ENCODE measurements around the gene CRACR2A.

The CRACR2A gene

DNA sequence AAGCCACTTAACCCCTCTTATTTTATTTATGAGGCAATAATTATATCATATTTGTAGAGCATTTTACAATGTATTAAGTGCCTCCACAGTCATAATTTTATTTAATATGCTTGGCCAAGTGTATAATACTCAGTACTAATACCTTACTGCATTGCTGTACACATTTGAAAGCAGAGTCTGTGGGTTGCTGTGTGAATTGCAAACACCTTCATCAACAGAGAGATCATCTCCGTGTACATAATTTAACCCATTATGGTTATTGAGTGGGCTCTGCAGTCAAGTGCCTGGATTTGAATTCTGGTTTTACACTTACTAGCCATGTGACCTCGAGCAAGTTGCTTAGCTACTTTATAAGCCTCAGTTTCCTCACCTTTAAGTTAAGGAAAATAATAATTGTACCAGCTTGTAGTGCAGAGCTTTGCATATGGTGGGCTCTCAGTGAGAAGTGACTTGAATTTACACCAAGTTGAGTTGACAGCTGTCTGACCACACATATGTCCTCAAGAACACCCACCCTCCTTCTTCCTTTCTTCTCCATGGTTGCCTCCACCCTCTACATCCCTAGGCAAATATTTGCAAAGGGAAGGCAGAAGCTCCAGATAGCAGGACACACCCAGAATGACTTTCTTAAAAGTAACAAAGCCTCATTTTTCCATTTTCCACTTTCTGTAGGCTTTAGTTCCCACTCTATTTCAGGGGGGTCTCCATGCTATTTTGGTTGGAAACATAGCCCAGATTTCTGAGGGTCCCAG lies 12.3 kb downstream of the CRACR2A start:
- Mint-ChIP-seq H3K4me1 (no peaks in the 10 kb centered on the region), H3K27ac (no peak overlapping the region), H3K9me3 (no peaks in the 10 kb centered on the region), H3K4me3 (no peak overlapping the region), H3K27me3 (ENCODE audit: low read depth) (peaks cover 14% of the 10 kb centered on the region), H3K36me3 (ENCODE audit: low read depth) (no peaks in the 10 kb centered on the region)
- TF ChIP-seq, protein P1, sequence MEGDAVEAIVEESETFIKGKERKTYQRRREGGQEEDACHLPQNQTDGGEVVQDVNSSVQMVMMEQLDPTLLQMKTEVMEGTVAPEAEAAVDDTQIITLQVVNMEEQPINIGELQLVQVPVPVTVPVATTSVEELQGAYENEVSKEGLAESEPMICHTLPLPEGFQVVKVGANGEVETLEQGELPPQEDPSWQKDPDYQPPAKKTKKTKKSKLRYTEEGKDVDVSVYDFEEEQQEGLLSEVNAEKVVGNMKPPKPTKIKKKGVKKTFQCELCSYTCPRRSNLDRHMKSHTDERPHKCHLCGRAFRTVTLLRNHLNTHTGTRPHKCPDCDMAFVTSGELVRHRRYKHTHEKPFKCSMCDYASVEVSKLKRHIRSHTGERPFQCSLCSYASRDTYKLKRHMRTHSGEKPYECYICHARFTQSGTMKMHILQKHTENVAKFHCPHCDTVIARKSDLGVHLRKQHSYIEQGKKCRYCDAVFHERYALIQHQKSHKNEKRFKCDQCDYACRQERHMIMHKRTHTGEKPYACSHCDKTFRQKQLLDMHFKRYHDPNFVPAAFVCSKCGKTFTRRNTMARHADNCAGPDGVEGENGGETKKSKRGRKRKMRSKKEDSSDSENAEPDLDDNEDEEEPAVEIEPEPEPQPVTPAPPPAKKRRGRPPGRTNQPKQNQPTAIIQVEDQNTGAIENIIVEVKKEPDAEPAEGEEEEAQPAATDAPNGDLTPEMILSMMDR (IDR thresholded peaks at IDR 0.05; ENCODE audit: unreplicated experiment in 3 of 3): no peak

DNA sequence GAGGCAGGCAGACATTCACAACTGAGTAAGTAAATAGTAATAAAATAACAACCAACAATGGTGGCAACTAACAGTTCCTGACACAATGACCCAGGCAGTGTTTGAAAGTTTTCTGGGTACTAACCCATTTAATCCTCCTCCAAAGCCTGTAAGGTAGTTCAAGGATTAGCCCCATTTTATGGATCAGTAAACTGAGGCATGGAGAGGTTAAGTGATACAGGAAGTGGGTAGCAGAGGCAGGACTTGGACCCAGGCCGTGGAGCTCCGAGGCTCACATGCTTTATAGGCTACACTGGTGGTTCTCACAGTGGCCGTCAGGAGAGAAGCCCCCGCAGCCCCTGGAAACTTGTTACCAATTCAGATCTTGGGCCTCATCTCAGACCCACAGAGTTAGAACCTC lies 17.5 kb downstream of the CRACR2A start:
- no peaks in the 10 kb centered on the region for H3K9me3 Mint-ChIP-seq
- peaks cover 4% of the 10 kb centered on the region for H3K27me3 Mint-ChIP-seq (ENCODE audit: low read depth)
- H3K27ac Mint-ChIP-seq: no peak overlapping the region
- no peaks in the 10 kb centered on the region for H3K36me3 Mint-ChIP-seq (ENCODE audit: low read depth)
- no peak overlapping the region for H3K4me3 Mint-ChIP-seq
- TF ChIP-seq, protein P1 (IDR thresholded peaks at IDR 0.05; ENCODE audit: unreplicated experiment in 3 of 3): no peak
- no peaks in the 10 kb centered on the region for H3K4me1 Mint-ChIP-seq

DNA sequence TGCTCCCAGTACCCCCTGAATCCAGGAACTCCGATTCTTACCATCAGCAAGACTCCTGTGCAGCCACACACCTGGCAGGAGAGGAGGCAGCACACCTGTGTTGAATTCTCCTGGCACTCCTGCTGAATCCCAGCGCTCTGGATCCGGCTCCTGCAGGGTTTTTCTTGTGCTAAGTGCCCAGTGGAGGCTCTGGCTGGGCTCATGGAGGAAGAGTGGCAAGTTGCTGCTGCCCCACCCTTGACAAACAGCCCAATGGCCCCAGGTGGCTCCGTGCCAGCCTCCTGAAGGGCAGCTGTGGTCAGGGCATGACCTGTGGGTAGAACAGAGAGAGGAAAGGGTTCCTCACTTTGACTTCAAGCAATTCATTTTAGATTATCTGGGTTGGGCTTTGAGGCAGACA lies 20.0 kb downstream of the CRACR2A start:
- H3K9me3 Mint-ChIP-seq: no peaks in the 10 kb centered on the region
- TF ChIP-seq, protein P1 (IDR thresholded peaks at IDR 0.05; ENCODE audit: unreplicated experiment in 3 of 3): no peak
- H3K4me1 Mint-ChIP-seq: peaks cover 5% of the 10 kb centered on the region
- no peaks in the 10 kb centered on the region for H3K27me3 Mint-ChIP-seq (ENCODE audit: low read depth)
- H3K27ac Mint-ChIP-seq: no peak overlapping the region
- H3K4me3 Mint-ChIP-seq: no peak overlapping the region
- H3K36me3 Mint-ChIP-seq (ENCODE audit: low read depth): no peaks in the 10 kb centered on the region

DNA sequence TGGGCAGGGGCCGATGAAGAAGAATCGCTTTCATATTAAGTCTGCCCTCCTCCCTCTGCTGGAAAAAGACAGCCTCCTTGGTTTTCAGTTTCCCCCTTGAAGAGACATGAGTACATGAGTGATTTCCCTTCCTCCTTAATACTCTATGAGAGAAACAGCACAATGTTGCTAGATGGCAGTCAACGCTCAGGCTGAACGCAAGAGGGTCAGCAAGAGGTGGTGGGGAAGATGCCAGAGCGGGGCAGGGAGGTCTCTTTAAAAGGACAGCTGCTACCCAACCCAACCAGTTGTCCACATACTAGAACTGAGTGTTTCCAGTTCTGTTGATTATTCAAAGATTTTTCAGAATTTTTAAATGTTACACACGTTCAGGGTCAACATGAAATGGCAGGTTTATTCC lies 22.8 kb downstream of the CRACR2A start:
- no peaks in the 10 kb centered on the region for H3K36me3 Mint-ChIP-seq (ENCODE audit: low read depth)
- H3K4me3 Mint-ChIP-seq: no peak overlapping the region
- H3K27ac Mint-ChIP-seq: no peak overlapping the region
- no peaks in the 10 kb centered on the region for H3K9me3 Mint-ChIP-seq
- H3K27me3 Mint-ChIP-seq (ENCODE audit: low read depth): no peaks in the 10 kb centered on the region
- TF ChIP-seq, protein P1 (IDR thresholded peaks at IDR 0.05; ENCODE audit: unreplicated experiment in 3 of 3): no peak
- peaks cover 17% of the 10 kb centered on the region for H3K4me1 Mint-ChIP-seq

DNA sequence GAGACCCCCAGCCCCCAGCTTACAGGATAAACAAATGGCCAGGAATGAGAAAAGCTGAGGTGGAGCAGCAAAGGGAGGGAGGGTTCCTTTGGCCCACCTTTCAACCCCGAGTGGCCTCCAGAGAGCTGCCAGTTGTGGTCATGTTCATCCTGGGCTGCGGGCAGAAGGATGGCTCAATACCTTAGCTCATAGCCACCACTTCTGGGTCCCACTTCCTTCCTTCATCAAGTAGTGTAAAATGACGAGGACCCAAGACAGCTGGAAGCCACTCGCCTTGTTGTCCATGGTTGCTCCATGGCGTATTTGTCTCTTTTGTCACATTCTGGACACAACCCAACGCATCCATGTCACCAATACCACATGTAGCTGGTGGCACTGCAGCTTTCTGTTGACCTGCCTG lies 24.2 kb downstream of the CRACR2A start:
- H3K27ac Mint-ChIP-seq: no peak overlapping the region
- H3K27me3 Mint-ChIP-seq (ENCODE audit: low read depth): no peaks in the 10 kb centered on the region
- TF ChIP-seq, protein P1 (IDR thresholded peaks at IDR 0.05; ENCODE audit: unreplicated experiment in 3 of 3): no peak
- H3K4me1 Mint-ChIP-seq: peaks cover 18% of the 10 kb centered on the region
- H3K36me3 Mint-ChIP-seq (ENCODE audit: low read depth): no peaks in the 10 kb centered on the region
- H3K4me3 Mint-ChIP-seq: no peak overlapping the region
- H3K9me3 Mint-ChIP-seq: no peaks in the 10 kb centered on the region
